Bronchial epithelial cell (primary cell): ENCODE results near the gene DGKG. TPM values are rescaled to one million over a fixed set of nuclear protein-coding genes. Genes with fewer than 3 reads are reported as not detected.

Source experiments
- DNase-seq: peaks from one replicate; pipeline ENCODE4 v3.0.0-alpha.2; 2010; ENCODE audit warnings: low read depth
- FAIRE-seq: peaks from 2 replicates; lab custom pipeline; 2011; peaks lifted over from hg19 to GRCh38; lab: Jason Lieb, UNC
- H3K27me3 ChIP-seq: 2 replicates; pipeline ENCODE4 v1.5.1; 2011; ENCODE audit warnings: low read length; ENCODE audit not compliant: control insufficient read depth, insufficient read depth
- H3K36me3 ChIP-seq: 2 replicates; pipeline ENCODE4 v1.5.1; 2011; ENCODE audit warnings: low read length; ENCODE audit not compliant: control insufficient read depth, insufficient read depth
- H3K4me3 ChIP-seq: 2 replicates; pipeline ENCODE4 v1.5.1; 2011; ENCODE audit warnings: mild to moderate bottlenecking, low read depth, low read length, control low read depth
- total RNA-seq: library from RNA; depleted of rRNA; stranded (reverse); fragments of >200 nt; gene quantifications from 2 replicates; pipeline ENCODE4 v1.2.1, GENCODE V29; 2014
- TF ChIP-seq, protein P1 (sequence below): IDR thresholded peaks from 2 replicates; pipeline ENCODE4 v1.5.1; 2011; ENCODE audit warnings: mild to moderate bottlenecking, moderate library complexity, low read length, control low read depth, inconsistent platforms; ENCODE audit not compliant: insufficient read depth, severe bottlenecking

Gene DGKG
- total RNA-seq, 1 donor from 2014 or later: not detected

DNA sequence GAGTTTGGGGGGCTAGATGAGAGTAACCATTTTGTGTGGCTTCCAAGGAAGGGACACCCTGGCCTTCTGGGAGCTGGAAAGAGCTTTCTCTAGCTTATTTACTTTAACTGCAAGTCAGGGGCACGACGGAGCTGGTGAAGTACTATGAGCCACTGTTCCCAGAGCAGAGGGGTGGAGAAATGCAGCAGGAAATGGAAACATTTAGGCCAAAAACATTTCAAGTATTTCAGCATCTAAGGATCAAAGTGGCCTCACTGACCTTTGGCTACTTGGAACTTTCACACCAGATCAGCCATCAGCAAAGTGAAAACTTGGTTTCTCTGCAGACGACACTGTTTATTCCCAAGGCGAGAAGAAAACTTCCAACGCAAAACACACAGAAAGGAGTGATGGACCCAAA, 7.9 kb downstream of the DGKG start:
- Histone ChIP-seq H3K36me3 (no peaks in the 10 kb centered on the region), H3K27me3 (no peaks in the 10 kb centered on the region), H3K4me3 (no peak overlapping the region)
- TF ChIP-seq, protein P1, sequence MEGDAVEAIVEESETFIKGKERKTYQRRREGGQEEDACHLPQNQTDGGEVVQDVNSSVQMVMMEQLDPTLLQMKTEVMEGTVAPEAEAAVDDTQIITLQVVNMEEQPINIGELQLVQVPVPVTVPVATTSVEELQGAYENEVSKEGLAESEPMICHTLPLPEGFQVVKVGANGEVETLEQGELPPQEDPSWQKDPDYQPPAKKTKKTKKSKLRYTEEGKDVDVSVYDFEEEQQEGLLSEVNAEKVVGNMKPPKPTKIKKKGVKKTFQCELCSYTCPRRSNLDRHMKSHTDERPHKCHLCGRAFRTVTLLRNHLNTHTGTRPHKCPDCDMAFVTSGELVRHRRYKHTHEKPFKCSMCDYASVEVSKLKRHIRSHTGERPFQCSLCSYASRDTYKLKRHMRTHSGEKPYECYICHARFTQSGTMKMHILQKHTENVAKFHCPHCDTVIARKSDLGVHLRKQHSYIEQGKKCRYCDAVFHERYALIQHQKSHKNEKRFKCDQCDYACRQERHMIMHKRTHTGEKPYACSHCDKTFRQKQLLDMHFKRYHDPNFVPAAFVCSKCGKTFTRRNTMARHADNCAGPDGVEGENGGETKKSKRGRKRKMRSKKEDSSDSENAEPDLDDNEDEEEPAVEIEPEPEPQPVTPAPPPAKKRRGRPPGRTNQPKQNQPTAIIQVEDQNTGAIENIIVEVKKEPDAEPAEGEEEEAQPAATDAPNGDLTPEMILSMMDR: no peak
- no peak for DNase-seq
- no peak for FAIRE-seq

DNA sequence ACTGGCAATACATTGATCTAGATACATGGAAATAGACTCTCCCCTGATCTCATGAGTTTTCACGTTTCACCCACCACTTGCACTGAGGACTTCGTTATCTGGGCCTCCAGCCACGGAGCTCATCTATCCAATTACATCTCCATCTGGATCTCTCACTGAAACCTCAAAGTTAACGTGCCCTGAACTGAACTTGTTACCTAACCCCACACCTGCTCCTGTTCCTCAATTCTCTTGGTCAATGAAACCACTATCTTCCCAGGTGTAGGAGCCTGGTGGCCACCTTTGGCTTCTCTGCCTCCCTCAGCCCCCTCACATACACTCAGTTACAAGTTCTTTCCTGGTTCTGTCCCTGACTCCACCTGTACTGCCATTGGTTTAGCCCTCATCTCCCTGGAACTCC, 9.7 kb downstream of the DGKG start:
- Histone ChIP-seq H3K27me3 (no peaks in the 10 kb centered on the region), H3K36me3 (no peaks in the 10 kb centered on the region), H3K4me3 (no peak overlapping the region)
- FAIRE-seq (no peak), DNase-seq (no peak)
- TF ChIP-seq, protein P1: no peak

DNA sequence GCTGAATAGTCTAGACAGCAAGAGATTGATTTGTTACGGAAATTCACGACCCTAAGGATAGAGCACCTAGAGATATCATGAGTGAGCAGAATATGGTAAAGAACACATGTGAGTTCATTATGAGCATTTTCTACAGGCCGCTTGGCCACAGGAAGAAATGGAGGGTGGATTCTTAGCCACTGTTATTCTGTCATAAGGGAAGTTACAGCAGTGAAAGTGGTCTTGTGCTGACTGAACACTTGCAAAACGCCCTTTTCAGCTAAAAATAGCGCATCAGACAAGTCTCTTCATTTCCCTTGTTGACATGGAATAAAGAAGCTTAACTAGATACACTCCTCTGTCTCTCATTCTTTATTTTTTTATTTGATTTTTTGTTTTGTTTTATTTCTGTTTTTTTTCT, 19.8 kb downstream of the DGKG start:
- TF ChIP-seq, protein P1: no peak
- no peak for FAIRE-seq
- no peaks in the 10 kb centered on the region for H3K36me3 ChIP-seq
- DNase-seq: no peak
- no peak overlapping the region for H3K4me3 ChIP-seq
- H3K27me3 ChIP-seq: no peaks in the 10 kb centered on the region

DNA sequence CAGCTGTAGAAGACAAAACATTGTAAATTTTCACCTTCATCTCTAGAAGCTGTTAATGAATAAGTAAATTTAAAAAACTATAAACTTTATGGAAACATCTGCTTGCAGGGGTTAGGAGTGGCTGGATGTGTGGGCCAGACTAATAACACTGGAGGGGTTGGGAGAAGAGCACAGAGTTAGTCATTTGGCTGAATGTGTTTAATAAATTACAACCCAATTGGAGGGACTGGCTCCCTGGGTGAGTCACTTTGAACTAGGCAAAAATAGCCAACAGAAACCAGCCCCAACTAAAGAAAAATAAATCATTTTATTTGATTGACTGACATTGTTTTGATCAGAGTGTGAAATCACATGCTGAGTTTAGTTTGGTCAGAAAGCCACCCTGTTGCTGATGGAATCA, 21.8 kb downstream of the DGKG start:
- peak; percentile 37 for DNase-seq
- H3K36me3 ChIP-seq: no peaks in the 10 kb centered on the region
- TF ChIP-seq, protein P1: no peak
- no peak for FAIRE-seq
- H3K4me3 ChIP-seq: no peak overlapping the region
- H3K27me3 ChIP-seq: no peaks in the 10 kb centered on the region

DNA sequence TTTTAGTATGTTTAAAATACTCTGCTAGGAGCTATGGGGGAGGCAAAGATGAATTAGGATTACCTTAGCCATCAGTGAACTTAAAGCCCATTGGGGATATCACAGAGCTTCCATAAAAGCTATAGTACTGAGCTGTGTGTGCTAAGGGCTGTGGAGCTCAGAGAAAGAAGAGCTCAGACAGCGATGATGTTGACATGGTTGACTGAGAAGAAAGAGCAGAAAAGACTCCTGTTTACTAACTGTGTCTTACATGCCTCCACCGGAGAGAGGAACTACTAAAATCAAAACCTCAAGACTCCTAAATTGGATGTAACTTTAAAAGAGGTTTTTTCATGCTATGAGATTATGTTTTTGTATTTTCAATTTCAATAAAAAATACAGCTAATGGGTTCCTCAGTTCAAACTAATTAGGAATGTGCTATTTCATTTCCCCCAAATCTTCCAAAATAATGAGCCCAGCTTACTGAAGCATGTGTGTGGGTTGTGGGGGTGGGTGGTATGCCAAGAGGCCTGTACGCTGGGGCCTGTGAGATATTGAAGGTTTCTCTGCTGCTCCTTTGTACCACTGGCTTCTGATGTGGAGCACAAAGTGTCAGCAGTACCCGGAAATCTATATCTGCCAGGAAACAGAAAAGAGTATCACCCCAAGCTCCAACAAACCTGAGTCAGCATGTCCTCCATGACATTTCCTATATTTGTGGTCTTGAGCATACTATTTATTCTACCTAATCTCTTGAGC, 22.7 kb downstream of the DGKG start:
- Histone ChIP-seq H3K36me3 (no peaks in the 10 kb centered on the region), H3K4me3 (no peak overlapping the region), H3K27me3 (no peaks in the 10 kb centered on the region)
- TF ChIP-seq, protein P1: no peak
- no peak for FAIRE-seq
- DNase-seq: no peak

DNA sequence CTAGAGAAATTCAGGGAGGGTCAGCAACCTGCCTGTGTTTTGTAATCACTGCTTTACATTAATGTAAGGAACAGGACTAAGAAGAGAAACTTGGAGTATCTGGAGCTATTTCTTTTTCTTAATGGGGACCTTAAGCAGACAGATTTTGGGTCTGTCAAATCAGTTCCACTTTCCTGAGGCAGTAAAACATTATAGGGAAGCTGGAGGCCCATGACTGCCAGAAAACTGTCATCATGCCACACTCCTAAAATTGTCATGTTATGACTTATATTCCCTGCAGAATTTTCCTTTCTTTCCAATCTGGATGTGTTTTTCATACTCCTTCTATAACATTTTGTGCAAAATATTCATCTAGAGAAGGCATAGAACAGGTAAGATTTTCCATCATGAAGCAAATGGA, 28.8 kb downstream of the DGKG start:
- no peaks in the 10 kb centered on the region for H3K36me3 ChIP-seq
- DNase-seq (no peak), FAIRE-seq (no peak)
- no peak overlapping the region for H3K4me3 ChIP-seq
- H3K27me3 ChIP-seq: peaks cover 4% of the 10 kb centered on the region
- TF ChIP-seq, protein P1: no peak
